ENCODE results near the gene DNASE1L3.

DNA sequence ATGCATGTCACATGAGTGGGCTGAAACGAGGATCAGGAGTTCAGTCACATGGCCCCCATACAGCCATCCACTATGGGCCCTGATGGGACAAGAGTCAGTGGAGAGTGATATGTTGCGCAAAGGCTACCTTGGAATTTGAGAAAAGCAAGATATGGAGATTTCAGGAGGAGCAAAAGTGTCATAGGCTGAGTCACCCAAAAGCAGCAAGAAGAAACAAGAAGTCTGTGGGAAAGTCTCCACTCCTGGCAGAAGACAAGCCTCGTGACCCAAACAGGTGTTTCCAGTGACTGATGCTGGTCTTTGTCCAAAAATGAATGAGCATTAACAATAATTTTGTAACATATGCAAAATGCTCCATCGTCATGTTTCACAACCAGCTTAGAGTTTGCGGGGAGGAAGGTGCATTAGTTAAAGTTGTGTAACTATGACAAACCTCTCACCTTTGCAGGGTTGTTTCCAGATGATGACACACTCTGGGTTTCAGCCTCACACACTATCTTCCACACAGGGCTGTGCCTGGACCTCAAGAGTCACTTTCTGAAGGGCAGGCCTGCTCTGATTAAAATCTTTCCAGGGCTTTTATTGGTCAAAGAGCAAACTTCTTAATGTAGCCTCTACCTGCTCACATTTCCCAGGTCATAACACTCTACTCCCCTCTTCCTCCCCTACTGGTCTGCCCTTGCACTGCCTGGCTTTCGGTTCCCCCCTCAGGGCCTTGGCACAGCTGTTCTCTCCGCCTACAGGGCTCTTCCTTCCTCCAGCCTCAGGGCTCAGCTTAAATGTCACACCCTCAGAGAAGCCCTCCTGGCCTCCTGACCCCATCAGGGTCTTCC, 3.9 kb upstream of the DNASE1L3 start:
- TF ChIP-seq, protein P1, sequence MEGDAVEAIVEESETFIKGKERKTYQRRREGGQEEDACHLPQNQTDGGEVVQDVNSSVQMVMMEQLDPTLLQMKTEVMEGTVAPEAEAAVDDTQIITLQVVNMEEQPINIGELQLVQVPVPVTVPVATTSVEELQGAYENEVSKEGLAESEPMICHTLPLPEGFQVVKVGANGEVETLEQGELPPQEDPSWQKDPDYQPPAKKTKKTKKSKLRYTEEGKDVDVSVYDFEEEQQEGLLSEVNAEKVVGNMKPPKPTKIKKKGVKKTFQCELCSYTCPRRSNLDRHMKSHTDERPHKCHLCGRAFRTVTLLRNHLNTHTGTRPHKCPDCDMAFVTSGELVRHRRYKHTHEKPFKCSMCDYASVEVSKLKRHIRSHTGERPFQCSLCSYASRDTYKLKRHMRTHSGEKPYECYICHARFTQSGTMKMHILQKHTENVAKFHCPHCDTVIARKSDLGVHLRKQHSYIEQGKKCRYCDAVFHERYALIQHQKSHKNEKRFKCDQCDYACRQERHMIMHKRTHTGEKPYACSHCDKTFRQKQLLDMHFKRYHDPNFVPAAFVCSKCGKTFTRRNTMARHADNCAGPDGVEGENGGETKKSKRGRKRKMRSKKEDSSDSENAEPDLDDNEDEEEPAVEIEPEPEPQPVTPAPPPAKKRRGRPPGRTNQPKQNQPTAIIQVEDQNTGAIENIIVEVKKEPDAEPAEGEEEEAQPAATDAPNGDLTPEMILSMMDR (conservative IDR thresholded peaks at IDR 0.05 in 1 of 2, IDR thresholded peaks at IDR 0.05 in 1 of 2; ENCODE audit: low read depth in 1 of 2, low read length in 2 of 2): no peak
- no peak for TF ChIP-seq EZH2 (IDR thresholded peaks at IDR 0.05; ENCODE audit: low read length, missing control alignments)

Measured in fibroblast of lung (primary cell).